ENCODE results near the gene TOR2A. TPM values are rescaled to one million over a fixed set of nuclear protein-coding genes. Genes with fewer than 3 reads are reported as not detected.
"Not testable (repeated sequence)": the region's sequence is repeated elsewhere in the genome, so short reads cannot be mapped to it uniquely, and the experiment has no call there.

Gene TOR2A
- total RNA-seq, 1 experiment from 2014 or later = 25.0 TPM

DNA sequence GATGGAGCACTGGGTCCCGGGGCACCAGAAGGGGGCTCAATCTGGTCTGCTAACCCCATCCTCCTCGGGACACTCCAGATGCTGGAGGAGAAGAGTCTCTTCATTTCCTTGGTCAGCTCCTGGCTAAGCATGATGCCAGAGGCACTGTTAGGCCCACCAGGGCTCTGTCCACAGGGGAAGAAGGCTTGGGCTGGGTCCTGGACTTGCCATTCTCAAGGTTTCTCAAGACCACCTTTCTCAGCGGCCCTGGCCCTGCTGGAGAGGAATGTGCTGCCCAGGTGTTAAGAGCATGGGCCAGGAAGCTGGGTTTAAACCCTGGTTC is 35.5 kb upstream of the TOR2A start:
- in situ Hi-C loops (cut with HindIII; ENCODE audit: low sequenced_read_pairs) = loop anchor here (25.0 kb wide), 1 partner anchor 167 kb away; the partner anchor contains the start of genes DPM2 and PIP5KL1
- no peak for DNase-seq (ENCODE audit: low spot score)

DNA sequence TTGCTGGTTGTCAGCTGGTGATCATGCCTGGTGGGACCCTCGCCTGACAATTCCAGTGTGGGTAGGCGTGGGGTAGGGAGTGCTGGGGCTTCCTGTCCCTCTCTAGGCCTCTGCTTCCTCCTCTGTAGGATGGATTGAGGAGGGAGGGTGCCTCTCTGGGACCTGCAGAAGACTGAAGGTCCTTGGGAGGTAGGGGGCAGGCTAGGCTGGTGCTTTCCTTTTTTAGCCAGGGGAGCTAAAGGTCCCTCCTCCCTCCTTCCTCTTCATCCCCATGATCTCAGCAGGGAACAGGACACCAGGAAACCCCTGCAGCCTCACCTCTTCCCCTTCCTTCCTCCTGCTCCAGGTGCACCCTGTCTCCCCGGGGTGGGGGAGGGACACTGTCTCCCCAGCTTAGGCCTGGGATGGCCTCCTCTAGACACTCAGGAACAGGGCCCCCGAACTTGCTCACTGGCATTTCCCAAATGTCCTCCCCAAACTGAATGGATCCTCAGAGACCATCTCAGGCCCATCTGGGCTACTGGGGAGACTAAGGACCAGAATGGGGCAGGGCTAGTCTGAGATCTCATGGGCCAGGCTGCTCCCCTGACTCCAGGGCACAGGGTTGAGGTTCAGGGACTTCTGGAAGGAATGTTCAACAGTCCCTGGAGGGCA is 35.0 kb upstream of the TOR2A start:
- in situ Hi-C loops (cut with HindIII; ENCODE audit: low sequenced_read_pairs) = loop anchor here (25.0 kb wide), 1 partner anchor 167 kb away; the partner anchor contains the start of genes DPM2 and PIP5KL1

DNA sequence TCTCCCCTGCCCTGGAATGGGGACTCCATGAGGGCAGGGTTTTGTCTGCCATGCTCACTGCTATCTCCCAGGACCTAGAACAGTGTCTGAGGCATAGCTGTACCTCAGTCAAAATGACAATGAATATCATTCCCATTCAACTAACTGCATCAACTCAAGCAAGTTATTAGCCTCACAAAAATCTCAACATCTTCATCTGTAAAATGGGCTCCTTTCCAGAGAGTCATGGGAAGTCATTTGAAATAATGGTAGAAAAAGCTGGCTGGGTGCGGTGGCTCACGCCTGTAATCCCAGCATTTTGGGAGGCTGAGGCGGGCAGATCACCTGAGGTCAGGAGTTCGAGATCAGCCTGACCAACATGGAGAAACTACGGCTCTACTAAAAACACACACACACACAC is 34.0 kb upstream of the TOR2A start:
- no peak for DNase-seq (ENCODE audit: low spot score)
- in situ Hi-C loops (cut with HindIII; ENCODE audit: low sequenced_read_pairs) = loop anchor here (25.0 kb wide), 1 partner anchor 168 kb away; the partner anchor contains the start of genes DPM2 and PIP5KL1

More for the DNA sequence above, 35.0 kb upstream of the TOR2A start:
- no peak for DNase-seq (ENCODE audit: low spot score)

DNA sequence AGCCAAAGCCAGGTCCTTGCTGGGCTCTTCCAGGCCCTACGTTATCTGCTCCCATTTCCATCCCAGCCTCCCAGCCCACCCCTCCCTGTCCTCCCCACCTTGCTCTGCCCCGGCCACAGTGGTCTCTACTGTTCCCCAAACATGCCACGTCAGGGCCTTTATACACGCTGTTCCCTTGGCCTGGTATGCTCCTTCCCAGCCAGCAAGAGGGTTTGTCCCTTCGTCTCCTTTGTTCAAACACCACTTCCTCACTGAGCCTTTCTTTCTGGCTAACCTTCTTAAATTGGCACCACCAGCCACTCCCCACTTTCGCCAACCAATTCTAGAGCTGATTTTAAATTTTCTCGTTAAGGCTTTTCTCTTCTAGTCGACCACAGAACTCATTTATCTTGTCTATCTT is 33.6 kb upstream of the TOR2A start:
- DNase-seq (ENCODE audit: low spot score) = no peak
- in situ Hi-C loops (cut with HindIII; ENCODE audit: low sequenced_read_pairs) = loop anchor here (25.0 kb wide), 1 partner anchor 169 kb away; the partner anchor contains the start of genes DPM2 and PIP5KL1

DNA sequence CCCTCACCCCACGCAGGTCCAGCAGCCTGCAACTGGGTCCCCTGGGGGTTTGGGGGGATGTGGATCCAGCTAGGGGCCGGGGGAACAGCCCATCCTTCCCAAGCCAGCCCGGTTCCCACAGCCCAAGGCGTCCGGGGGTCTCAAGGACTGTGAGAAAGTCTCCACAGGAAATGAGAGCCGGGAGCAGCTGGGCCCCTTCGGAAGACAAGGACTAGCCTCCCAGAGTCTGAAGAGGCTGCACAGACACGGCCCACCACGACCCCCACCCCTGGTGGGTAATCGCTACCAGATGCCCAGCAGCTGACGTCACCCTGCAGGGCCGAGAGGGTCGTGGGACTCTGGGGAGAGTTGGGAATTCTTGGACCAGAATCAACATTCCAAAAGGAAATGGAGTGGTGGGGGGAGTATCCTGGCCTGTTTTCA is 32.8 kb upstream of the TOR2A start:
- in situ Hi-C loops (cut with HindIII; ENCODE audit: low sequenced_read_pairs) = loop anchor here (25.0 kb wide), 1 partner anchor 169 kb away; the partner anchor contains the start of genes DPM2 and PIP5KL1
- no peak for DNase-seq (ENCODE audit: low spot score)

DNA sequence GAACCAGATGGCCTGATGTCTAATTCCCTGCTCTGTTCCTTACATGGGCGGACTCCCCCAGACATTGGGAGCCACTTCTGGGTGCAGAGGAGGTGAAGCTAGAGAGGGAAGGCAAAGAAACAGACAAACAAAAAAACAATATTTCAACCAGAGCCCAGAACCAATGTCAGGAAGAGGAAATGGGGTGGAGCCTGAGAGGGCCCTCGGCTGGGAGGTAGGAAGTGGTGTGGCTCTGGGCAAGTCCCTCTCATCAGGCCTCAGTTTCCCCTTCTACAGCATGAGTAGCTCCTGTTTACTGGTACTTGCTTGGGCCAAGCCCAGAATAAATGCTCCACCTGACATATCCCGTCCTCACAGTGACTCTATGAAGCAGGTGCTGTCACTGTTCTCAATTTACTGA is 32.3 kb upstream of the TOR2A start:
- in situ Hi-C loops (cut with HindIII; ENCODE audit: low sequenced_read_pairs) = loop anchor here (25.0 kb wide), 1 partner anchor 170 kb away; the partner anchor contains the start of genes DPM2 and PIP5KL1
- DNase-seq (ENCODE audit: low spot score) = no peak

DNA sequence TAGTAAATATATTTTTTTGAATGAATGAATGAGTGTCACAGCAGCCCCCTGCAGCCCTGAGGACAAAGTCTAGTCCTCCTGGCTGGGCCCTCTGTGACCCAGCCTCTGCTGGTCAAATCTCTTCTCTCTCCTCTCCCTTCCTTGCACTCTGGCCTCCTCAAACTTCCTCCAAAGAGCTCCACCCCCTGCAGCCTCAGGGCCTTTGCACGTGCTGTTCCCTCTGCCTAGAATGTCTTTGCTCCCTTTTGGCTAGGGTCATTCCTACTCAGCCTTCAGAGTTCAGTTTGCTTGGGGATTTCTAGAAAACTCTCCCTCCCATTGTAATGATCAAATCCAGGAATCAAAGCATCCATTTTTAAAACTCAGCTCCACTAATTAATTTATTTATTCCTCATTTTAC is 30.3 kb upstream of the TOR2A start:
- DNase-seq (ENCODE audit: low spot score) = no peak
- in situ Hi-C loops (cut with HindIII; ENCODE audit: low sequenced_read_pairs) = loop anchor here (25.0 kb wide), 1 partner anchor 172 kb away; the partner anchor contains the start of genes DPM2 and PIP5KL1

DNA sequence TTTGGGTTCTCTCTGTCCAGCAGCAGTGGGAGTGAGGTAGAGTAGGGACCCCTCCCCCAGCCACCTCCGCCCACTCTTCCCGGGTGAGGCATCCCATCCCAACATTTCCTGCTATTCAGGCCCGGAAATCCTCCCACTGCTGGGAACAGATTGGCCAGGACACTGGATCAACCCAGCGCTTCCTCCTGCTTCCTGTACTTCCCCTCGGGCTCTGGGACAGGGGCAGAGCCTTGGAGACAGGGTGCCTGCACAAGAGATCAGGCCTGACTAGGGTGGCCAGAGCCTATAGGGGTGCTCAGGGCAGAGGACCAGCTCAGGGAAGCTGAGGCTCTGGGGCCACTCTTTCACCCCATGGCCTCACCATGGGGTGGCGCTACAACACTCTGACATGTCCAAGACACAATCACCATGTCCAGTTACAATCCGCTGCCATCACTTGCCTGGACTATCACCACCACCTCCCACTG is 28.9 kb upstream of the TOR2A start:
- in situ Hi-C loops (cut with HindIII; ENCODE audit: low sequenced_read_pairs) = loop anchor here (25.0 kb wide), 1 partner anchor 173 kb away; the partner anchor contains the start of genes DPM2 and PIP5KL1
- peak; percentile 32 for DNase-seq (ENCODE audit: low spot score)

DNA sequence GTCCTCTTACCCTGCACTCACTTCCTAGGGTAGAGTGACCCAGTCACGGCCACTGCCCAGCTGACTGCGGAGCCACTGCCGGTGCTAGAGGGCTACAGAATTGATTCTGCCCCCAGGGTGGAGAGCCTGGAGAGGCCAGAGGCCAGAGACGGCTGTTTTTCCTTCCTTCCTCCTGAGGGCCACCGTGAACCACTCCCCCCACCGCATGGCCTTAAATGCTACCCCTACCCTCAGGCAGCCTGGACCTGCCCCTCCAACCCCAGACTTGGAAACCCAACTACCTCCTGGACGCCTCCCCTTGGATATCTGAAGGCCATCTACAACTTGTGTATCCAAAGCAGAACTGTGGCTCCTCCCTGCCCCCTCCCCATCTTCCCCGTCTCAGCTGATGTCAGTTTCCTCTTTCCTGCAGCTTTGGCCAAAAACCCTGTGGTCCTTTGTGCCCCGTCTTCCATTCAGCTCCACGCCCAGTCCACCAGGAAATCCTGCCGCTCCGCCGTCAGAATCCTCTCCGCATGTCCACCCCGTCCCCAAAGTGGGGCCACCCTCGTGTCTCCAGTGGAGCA is 27.1 kb upstream of the TOR2A start:
- no peak for DNase-seq (ENCODE audit: low spot score)
- in situ Hi-C loops (cut with HindIII; ENCODE audit: low sequenced_read_pairs) = loop anchor here (25.0 kb wide), 1 partner anchor 175 kb away; the partner anchor contains the start of genes DPM2 and PIP5KL1

DNA sequence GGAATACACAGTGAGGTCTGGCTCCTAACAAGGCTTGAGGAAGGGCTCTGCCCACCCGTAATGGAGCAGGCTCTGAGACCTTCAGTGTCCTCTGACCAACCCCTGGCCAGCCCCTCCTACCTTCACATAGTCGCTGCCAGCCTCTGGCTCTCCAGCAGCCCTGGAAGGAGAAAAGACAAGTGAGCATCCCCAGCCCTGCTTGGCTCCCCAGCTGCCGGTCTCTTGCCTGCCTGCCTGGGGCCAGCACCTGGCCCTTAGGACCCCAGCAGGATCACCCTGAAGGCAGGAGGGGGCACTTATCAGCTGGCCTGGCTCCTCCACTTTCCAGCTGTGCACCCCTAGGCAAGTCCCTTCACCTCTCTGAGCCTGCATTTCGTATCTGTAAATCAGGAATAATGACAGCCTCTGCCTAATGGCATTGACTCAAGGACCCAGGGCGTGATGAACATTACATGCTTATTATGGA is 26.4 kb upstream of the TOR2A start:
- DNase-seq (ENCODE audit: low spot score) = no peak
- in situ Hi-C loops (cut with HindIII; ENCODE audit: low sequenced_read_pairs) = loop anchor here (25.0 kb wide), 1 partner anchor 176 kb away; the partner anchor contains the start of genes DPM2 and PIP5KL1

DNA sequence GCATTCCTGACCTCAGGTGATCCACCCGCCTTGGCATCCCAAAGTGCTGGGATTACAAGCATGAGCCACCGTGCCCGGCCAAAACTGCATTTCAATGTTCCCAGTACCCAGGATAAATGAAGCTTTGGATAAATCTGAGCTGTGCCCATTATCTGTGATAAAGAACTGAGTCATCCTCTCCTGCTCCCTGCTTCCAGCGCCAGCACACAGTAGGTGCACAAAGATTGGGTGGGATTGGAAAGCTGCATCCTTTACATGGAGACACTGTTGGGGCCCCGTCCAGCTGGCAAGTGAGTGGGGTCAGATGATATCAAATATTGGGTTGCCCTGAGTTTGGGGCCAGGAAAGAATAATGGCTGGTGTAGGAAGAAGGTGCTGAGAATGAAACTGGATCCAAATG is 26.0 kb upstream of the TOR2A start:
- in situ Hi-C loops (cut with HindIII; ENCODE audit: low sequenced_read_pairs) = loop anchor here (25.0 kb wide), 1 partner anchor 176 kb away; the partner anchor contains the start of genes DPM2 and PIP5KL1
- DNase-seq (ENCODE audit: low spot score) = no peak

DNA sequence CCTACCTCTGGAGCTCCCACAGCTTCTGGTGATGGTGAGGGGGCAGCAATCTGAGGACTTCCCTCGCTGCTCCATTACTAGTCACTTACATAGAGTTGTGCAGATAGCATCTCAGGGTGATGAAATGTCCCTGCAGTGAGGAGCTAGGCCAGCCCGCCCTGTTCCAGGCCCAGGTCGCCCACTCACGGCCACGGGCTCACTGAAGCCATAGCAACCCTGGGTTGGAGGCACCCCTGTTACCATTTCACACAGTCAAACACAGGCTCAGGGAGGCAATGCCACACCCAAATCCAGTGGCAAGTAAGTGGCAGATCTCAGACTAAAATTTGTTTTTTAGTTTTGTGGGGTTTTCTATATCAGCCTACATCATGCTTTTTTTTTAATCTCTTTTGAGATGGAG is 23.7 kb upstream of the TOR2A start:
- no peak for DNase-seq (ENCODE audit: low spot score)
- in situ Hi-C loops (cut with HindIII; ENCODE audit: low sequenced_read_pairs) = loop anchor here (25.0 kb wide), 1 partner anchor 178 kb away; the partner anchor contains the start of genes DPM2 and PIP5KL1

DNA sequence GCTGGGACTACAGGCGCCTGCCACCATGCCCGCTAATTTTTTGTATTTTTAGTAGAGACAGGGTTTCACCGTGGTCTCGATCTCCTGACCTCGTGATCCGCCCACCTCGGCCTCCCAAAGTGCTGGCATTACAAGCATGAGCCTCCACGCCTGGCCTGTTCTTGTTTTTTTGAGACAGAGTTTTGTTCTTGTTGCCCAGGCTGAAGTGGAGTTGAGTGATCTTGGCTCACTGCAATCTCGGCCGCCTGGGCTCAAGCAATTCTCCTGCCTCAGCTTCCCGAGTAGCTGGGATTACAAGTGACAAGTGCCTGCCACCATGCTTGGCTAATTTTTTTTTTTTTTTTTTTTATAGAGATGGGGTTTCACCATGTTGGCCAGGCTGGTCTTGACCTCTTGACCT is 21.7 kb upstream of the TOR2A start:
- in situ Hi-C loops (cut with HindIII; ENCODE audit: low sequenced_read_pairs) = loop anchor here (25.0 kb wide), 1 partner anchor 181 kb away; the partner anchor contains the start of genes DPM2 and PIP5KL1
- DNase-seq (ENCODE audit: low spot score) = not testable (repeated sequence)

DNA sequence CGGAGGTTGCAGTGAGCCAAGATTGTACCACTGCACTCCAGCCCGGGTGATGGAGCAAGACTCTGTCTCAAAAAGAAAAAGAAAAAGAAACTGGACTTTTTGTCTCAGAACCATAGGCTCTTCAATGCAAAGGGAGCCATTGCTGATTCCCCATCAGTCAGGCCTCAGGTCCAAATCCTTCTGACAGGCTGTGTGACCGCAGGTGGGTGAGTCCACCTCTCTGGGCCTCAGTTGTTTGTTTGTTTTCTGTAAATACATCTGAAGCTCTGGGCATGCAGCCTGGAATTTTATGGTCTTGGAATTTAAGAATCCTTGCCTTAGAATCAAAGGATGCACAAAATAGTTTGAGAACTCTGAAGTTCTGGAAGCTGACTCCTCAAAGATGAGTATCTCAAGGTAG is 21.1 kb upstream of the TOR2A start:
- DNase-seq (ENCODE audit: low spot score) = no peak
- in situ Hi-C loops (cut with HindIII; ENCODE audit: low sequenced_read_pairs) = loop anchor here (25.0 kb wide), 1 partner anchor 181 kb away; the partner anchor contains the start of genes DPM2 and PIP5KL1

DNA sequence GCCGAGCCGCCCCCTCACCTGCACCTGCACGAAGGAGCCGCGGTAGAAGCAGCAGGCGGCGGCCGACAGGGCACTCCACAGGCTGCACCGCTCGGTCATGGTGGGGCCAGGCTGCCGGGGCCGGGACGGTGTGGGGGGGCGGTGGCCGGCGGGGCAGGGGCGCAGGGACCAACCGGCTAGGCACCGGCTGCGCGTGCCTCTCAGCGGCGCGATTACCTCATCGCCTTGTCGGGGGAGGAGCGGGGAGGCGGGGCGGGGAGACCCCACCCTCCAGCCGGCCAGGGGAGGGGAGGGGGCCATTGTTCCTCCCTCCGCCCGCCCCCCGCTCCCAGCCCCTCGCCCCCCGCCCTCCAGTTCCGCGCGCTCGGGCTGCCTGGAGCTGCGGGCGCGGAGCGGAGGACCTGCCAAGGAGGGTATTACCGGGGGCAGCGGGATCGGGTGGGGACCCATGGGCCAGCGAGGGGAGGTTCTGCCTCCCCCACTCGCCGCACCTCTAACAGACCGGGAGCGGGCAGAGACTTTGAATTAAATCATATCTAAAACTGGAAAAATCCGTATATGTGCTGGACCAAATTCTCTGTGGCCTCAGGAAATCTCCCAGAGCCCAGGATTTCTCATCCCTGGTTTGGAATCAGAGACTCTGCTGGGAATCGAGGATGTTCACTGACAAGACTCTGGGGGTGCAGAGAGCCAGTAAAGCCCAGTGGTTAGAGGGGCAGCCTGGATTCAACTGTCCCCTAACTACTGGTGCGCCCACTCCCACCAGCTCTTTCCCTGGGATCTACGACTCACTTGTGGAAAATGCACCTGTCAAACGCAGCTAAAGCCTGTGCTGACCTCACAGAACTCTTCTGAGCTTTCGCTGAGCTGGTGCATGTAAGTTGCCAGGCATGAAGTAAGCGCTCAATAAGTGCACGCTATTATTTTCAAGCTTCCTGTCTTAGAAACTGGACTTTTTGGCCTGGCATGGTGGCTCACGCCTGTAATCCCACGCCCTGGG is 20.3 kb upstream of the TOR2A start:
- DNase-seq (ENCODE audit: low spot score) = peak; percentile 71
- in situ Hi-C loops (cut with HindIII; ENCODE audit: low sequenced_read_pairs) = loop anchor here (25.0 kb wide), 1 partner anchor 182 kb away; the partner anchor contains the start of genes DPM2 and PIP5KL1

DNA sequence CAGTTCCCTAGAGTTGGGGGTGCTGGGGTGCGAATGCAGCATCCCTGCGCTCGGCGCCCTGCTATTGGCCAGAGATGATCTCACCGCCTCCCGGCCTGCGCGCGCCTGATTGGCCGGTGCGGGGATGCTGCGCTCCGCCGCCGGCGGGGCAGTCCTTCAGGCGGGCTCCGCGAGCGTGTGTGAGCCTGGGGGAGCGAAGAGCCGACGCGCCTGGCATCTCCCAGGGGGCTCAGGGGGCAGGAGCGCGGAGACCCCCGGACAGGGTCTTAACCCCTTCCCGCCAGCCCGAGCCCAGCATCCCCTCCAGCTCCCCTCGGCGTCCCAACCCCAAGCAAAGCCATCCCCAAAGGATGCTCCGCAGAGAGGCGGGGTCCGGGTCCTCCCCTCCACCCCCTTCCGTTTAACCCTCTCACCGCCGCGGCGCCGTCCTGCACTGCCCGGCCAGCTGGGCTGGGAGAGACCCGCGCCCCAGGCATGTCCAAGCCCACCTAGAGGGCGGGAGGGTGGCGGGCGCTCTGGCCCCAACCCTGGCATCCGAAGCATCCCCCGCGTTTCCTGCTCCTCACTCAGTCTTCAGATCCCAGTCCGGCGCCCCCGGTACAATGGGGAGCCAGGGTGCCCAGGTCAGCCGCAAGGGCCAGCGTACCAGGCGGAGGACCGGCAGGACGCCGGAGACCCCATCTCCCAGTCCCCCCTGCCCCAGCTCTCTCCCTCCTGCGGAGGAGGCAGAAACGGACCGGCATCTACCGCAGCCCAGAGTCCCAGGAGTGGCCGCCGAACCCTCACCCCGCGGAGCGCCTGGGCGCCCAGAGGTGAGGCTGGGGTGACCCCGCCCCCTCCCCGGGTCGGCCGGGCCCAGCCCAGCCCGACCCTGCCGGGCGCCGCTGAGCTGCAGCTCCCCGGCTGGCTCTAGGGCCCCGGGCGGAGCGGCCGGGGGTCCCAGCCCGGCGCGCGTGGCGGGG is 19.3 kb upstream of the TOR2A start:
- in situ Hi-C loops (cut with HindIII; ENCODE audit: low sequenced_read_pairs) = loop anchor here (25.0 kb wide), 1 partner anchor 183 kb away; the partner anchor contains the start of genes DPM2 and PIP5KL1
- peak; percentile 89 for DNase-seq (ENCODE audit: low spot score)

DNA sequence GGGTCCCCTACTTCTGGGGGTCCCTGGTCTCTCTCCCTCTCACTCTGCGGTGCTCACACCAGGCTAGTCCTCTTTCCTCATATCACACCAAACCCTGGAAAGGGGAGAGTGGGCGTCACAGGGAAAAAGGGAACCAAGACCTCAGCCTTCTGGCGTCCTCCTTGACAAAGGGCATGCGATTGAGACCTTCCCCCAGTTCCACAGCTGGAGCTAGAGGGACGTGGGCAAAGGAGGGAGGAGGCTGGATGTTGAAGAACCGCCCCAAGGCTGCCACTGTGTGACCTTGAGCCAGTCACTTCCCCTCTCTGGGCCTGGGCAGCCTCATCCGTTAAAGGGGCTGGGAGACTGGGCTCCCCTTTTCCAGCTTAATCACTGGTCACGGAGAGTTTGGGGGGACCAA is 18.5 kb upstream of the TOR2A start:
- in situ Hi-C loops (cut with HindIII; ENCODE audit: low sequenced_read_pairs) = loop anchor here (25.0 kb wide), 1 partner anchor 184 kb away; the partner anchor contains the start of genes DPM2 and PIP5KL1
- DNase-seq (ENCODE audit: low spot score) = no peak

Measured in G401 (cell line).